SK-N-SH (cell line): ENCODE data around the gene RICTOR.

Source experiments
- CTCF ChIP-seq: fragments of 200-600 bp; sonication (generic); IDR thresholded peaks from 2 replicates; pipeline ENCODE4 v1.6.1; 2017; ENCODE audit warnings: antibody characterized with exemption, mild to moderate bottlenecking, moderate library complexity
- EP300 ChIP-seq, 2 experiments: IDR thresholded peaks; 2 replicates each; pipeline versions ENCODE4 v1.4.0 to v1.6.1; 2012; ENCODE audit warnings: borderline replicate concordance in 1 of 2, low read depth in 1 of 2, low read length in 1 of 2
- EZH2phosphoT487 ChIP-seq: fragments of 200-600 bp; sonication (generic); IDR thresholded peaks from 2 replicates; pipeline ENCODE4 v1.6.1; 2017; ENCODE audit warnings: low read depth, mixed run types, mild to moderate bottlenecking, antibody characterized with exemption, moderate library complexity, borderline replicate concordance
- MXI1 ChIP-seq: IDR thresholded peaks from 2 replicates; pipeline ENCODE4 v1.6.1; 2012; ENCODE audit warnings: mild to moderate bottlenecking, low read depth, low read length, improper control_type of control experiment
- NFIC ChIP-seq: IDR thresholded peaks from 2 replicates; pipeline ENCODE4 v1.4.0; 2012; ENCODE audit warnings: borderline replicate concordance
- RAD21 ChIP-seq: IDR thresholded peaks from 2 replicates; pipeline ENCODE4 v1.6.1; 2012; ENCODE audit warnings: mild to moderate bottlenecking, low read length
- RXRA ChIP-seq: IDR thresholded peaks from 2 replicates; pipeline ENCODE4 v1.4.0; 2012; ENCODE audit warnings: low read depth, mild to moderate bottlenecking, borderline replicate concordance
- TF ChIP-seq, protein P1 (sequence below): IDR thresholded peaks from 2 replicates; pipeline ENCODE4 v1.4.0; 2012; ENCODE audit warnings: low read depth
- TF ChIP-seq, protein P2 (sequence below): IDR thresholded peaks from 2 replicates; pipeline ENCODE4 v1.6.1; 2012; ENCODE audit warnings: mild to moderate bottlenecking, low read depth, low read length, moderate library complexity

- TF ChIP-seq, protein P1, sequence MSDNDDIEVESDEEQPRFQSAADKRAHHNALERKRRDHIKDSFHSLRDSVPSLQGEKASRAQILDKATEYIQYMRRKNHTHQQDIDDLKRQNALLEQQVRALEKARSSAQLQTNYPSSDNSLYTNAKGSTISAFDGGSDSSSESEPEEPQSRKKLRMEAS, result no peak
- no peak for TF ChIP-seq NFIC
- no peak for TF ChIP-seq RAD21
- no peak for TF ChIP-seq EP300 (IDR thresholded peaks at IDR 0.05; ENCODE audit: borderline replicate concordance in 1 of 2, low read depth in 1 of 2, low read length in 1 of 2)
- TF ChIP-seq CTCF, result no peak
- TF ChIP-seq EZH2phosphoT487, result no peak
- no peak for TF ChIP-seq RXRA
- TF ChIP-seq MXI1, result no peak
- TF ChIP-seq, protein P2, sequence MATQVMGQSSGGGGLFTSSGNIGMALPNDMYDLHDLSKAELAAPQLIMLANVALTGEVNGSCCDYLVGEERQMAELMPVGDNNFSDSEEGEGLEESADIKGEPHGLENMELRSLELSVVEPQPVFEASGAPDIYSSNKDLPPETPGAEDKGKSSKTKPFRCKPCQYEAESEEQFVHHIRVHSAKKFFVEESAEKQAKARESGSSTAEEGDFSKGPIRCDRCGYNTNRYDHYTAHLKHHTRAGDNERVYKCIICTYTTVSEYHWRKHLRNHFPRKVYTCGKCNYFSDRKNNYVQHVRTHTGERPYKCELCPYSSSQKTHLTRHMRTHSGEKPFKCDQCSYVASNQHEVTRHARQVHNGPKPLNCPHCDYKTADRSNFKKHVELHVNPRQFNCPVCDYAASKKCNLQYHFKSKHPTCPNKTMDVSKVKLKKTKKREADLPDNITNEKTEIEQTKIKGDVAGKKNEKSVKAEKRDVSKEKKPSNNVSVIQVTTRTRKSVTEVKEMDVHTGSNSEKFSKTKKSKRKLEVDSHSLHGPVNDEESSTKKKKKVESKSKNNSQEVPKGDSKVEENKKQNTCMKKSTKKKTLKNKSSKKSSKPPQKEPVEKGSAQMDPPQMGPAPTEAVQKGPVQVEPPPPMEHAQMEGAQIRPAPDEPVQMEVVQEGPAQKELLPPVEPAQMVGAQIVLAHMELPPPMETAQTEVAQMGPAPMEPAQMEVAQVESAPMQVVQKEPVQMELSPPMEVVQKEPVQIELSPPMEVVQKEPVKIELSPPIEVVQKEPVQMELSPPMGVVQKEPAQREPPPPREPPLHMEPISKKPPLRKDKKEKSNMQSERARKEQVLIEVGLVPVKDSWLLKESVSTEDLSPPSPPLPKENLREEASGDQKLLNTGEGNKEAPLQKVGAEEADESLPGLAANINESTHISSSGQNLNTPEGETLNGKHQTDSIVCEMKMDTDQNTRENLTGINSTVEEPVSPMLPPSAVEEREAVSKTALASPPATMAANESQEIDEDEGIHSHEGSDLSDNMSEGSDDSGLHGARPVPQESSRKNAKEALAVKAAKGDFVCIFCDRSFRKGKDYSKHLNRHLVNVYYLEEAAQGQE, result no peak
Observed at GRCh38 chr5:38935437-38935836, 138.8 kb downstream of the RICTOR start.
